HCT116 (cell line): ENCODE data around the gene IFNLR1. TPM values are rescaled to one million over a fixed set of nuclear protein-coding genes. Genes with fewer than 3 reads are reported as not detected.

ENCODE experiments used
- ATAC-seq: fragments of 200-7000 bp; cut with Tn5 transposase; 2 replicates; pipeline ENCODE4 v1.9.1; 2020; ENCODE audit warnings: mild to moderate bottlenecking, moderate library complexity
- BruUV-seq: library from RNA; stranded (reverse); fragments of 400-500 nt; replicated peaks from 2 replicates; lab custom pipeline; 2021; lab: Mats Ljungman, UMichigan
- CTCF ChIA-PET: fragments of 300-600 bp; sonication (Branson Sonifier 250); formaldehyde crosslinking; loops from one replicate; lab custom pipeline; 2021; ENCODE audit warnings: antibody characterized with exemption; lab: Charles Lee
- POLR2A ChIA-PET: fragments of 300-600, 350-600 bp; sonication (Branson Sonifier 250); formaldehyde crosslinking; loops from one replicate; lab custom pipeline; 2021; ENCODE audit warnings: antibody characterized with exemption; lab: Charles Lee
- RAD21 ChIA-PET, 2 experiments: fragments of 300-600 bp; sonication (Branson Sonifier 250); formaldehyde crosslinking; loops; one replicate each; lab custom pipeline; 2023; ENCODE audit warnings: low total read pairs in 2 of 2; ENCODE audit not compliant: uncharacterized antibody in 2 of 2, unreplicated experiment in 2 of 2, low non-redundant PET in 1 of 2; lab: Charles Lee
- DNase-seq: peaks from one replicate; pipeline ENCODE4 v3.0.0-alpha.2; 2010; ENCODE audit warnings: low read depth, low spot score
- H2AFZ ChIP-seq: fragments of 200-600 bp; shearing (Covaris generic), sonication (generic); 2 replicates; pipeline ENCODE4 v1.6.1; 2017; ENCODE audit warnings: low read depth, mixed run types, mixed read lengths, antibody characterized with exemption, low read length; ENCODE audit not compliant: poor library complexity, severe bottlenecking
- H3K27ac ChIP-seq: 2 replicates; pipeline ENCODE4 v1.5.1; 2012; ENCODE audit warnings: low read depth, low read length
- H3K27me3 ChIP-seq: fragments of 200-600 bp; sonication (generic); 2 replicates; pipeline ENCODE4 v1.6.1; 2016; ENCODE audit warnings: mixed run types, low read length, mixed read lengths; ENCODE audit not compliant: insufficient read depth
- H3K36me3 ChIP-seq, 2 experiments: fragments of 200-500 bp in 1 of 2; fragments of 200-600 bp in 1 of 2; sonication (Bioruptor generic) in 1 of 2; sonication (generic) in 1 of 2; 2 replicates each; pipeline versions ENCODE4 v1.5.1 to v1.6.1; 2014 to 2016; ENCODE audit warnings: low read length in 2 of 2, inconsistent platforms in 1 of 2, mixed read lengths in 1 of 2, mixed run types in 1 of 2; ENCODE audit not compliant: insufficient read depth in 2 of 2, control insufficient read depth in 1 of 2
- H3K4me1 ChIP-seq, 2 experiments: fragments of 200-600 bp in 1 of 2; sonication (generic) in 1 of 2; 2 replicates each; pipeline versions ENCODE4 v1.5.1 to v1.6.1; 2012 to 2017; ENCODE audit warnings: low read length in 2 of 2, inconsistent platforms in 1 of 2, mild to moderate bottlenecking in 1 of 2, mixed read lengths in 1 of 2, mixed run types in 1 of 2, moderate library complexity in 1 of 2; ENCODE audit not compliant: insufficient read depth in 2 of 2, control insufficient read depth in 1 of 2
- H3K4me2 ChIP-seq: fragments of 200-600 bp; sonication (generic); 2 replicates; pipeline ENCODE4 v1.6.1; 2017; ENCODE audit warnings: mixed run types, low read length, mixed read lengths
- H3K4me3 ChIP-seq, 2 experiments: fragments of 200-600 bp in 1 of 2; sonication (generic) in 1 of 2; replicated peaks in 1 of 2; 2 replicates each; pipeline ENCODE4 v1.5.1; 2011 to 2016; ENCODE audit warnings: low read length in 2 of 2, control low read depth in 1 of 2, low read depth in 1 of 2, mild to moderate bottlenecking in 1 of 2, mixed read lengths in 1 of 2, mixed run types in 1 of 2
- H3K79me2 ChIP-seq: fragments of 200-600 bp; sonication (generic); 2 replicates; pipeline ENCODE4 v1.6.1; 2017; ENCODE audit warnings: mild to moderate bottlenecking, mixed run types, low read length, moderate library complexity, mixed read lengths; ENCODE audit not compliant: insufficient read depth
- H3K9ac ChIP-seq: fragments of 200-600 bp; sonication (generic); 2 replicates; pipeline ENCODE4 v1.6.1; 2016; ENCODE audit warnings: low read length, mixed read lengths
- H3K9me2 ChIP-seq: fragments of 200-600 bp; sonication (generic), shearing (Covaris generic); 2 replicates; pipeline ENCODE4 v1.6.1; 2017; ENCODE audit warnings: mixed run types, mild to moderate bottlenecking, moderate library complexity; ENCODE audit not compliant: insufficient read depth
- H3K9me3 ChIP-seq, 2 experiments: fragments of 200-500 bp in 1 of 2; fragments of 200-600 bp in 1 of 2; sonication (Bioruptor generic) in 1 of 2; sonication (generic) in 1 of 2; 2 replicates each; pipeline ENCODE4 v1.6.1; 2014 to 2017; ENCODE audit warnings: low read length in 2 of 2, mixed read lengths in 2 of 2, inconsistent platforms in 1 of 2, low read depth in 1 of 2, mild to moderate bottlenecking in 1 of 2, mixed run types in 1 of 2, moderate library complexity in 1 of 2; ENCODE audit not compliant: control insufficient read depth in 1 of 2, insufficient read depth in 1 of 2
- H4K20me1 ChIP-seq: fragments of 200-600 bp; sonication (generic), shearing (Covaris generic); 2 replicates; pipeline ENCODE4 v1.6.1; 2017; ENCODE audit warnings: mixed run types, mild to moderate bottlenecking, moderate library complexity; ENCODE audit not compliant: insufficient read depth
- ATF3 ChIP-seq: IDR thresholded peaks from 2 replicates; pipeline ENCODE4 v1.6.1; 2012
- CBX3 ChIP-seq: IDR thresholded peaks from 2 replicates; pipeline ENCODE4 v1.6.1; 2012; ENCODE audit warnings: low read depth
- EZH2 ChIP-seq: fragments of 200-600 bp; sonication (generic); IDR thresholded peaks from 2 replicates; pipeline ENCODE4 v1.6.1; 2017; ENCODE audit warnings: antibody characterized with exemption, mixed run types
- FOSL1 ChIP-seq: IDR thresholded peaks from 2 replicates; pipeline ENCODE4 v1.6.1; 2012; ENCODE audit warnings: low read depth
- JUND ChIP-seq: IDR thresholded peaks from 2 replicates; pipeline ENCODE4 v1.6.1; 2012
- POLR2A ChIP-seq: IDR thresholded peaks from 2 replicates; pipeline ENCODE4 v1.7.0; 2011; ENCODE audit warnings: borderline replicate concordance; ENCODE audit not compliant: insufficient read depth, insufficient read length; ENCODE audit errors: extremely low read depth
- POLR2AphosphoS5 ChIP-seq: IDR thresholded peaks from 2 replicates; pipeline ENCODE4 v1.6.1; 2011; ENCODE audit warnings: mild to moderate bottlenecking, low read depth, low read length, moderate library complexity
- RAD21 ChIP-seq: IDR thresholded peaks from 2 replicates; pipeline ENCODE4 v1.6.1; 2012; ENCODE audit warnings: low read depth, mild to moderate bottlenecking
- REST ChIP-seq: IDR thresholded peaks from 2 replicates; pipeline ENCODE4 v1.6.1; 2012; ENCODE audit warnings: low read depth
- SRF ChIP-seq: IDR thresholded peaks from 2 replicates; pipeline ENCODE4 v1.6.1; 2012; ENCODE audit warnings: low read depth
- TCF7L2 ChIP-seq: IDR thresholded peaks from 2 replicates; pipeline ENCODE4 v1.7.0; 2011; ENCODE audit warnings: borderline replicate concordance, inconsistent platforms; ENCODE audit not compliant: insufficient read depth, insufficient read length; ENCODE audit errors: extremely low read depth
- YY1 ChIP-seq: IDR thresholded peaks from 2 replicates; pipeline ENCODE4 v1.6.1; 2011; ENCODE audit warnings: low read length, low read depth, moderate library complexity, mild to moderate bottlenecking; ENCODE audit not compliant: insufficient replicate concordance; ENCODE audit errors: extremely low read depth
- ZBTB33 ChIP-seq: IDR thresholded peaks from 2 replicates; pipeline ENCODE4 v1.6.1; 2011; ENCODE audit warnings: mild to moderate bottlenecking, low read length, moderate library complexity; ENCODE audit not compliant: insufficient replicate concordance; ENCODE audit errors: extremely low read depth
- ZNF274 ChIP-seq: fragments of 200-500 bp; sonication (Bioruptor generic); IDR thresholded peaks from 2 replicates; pipeline ENCODE4 v1.6.1; 2014; ENCODE audit warnings: mild to moderate bottlenecking, low read depth, low read length, inconsistent platforms
- intact Hi-C: fragments of 100-400 bp; cut with micrococcal nuclease; formaldehyde crosslinking; loops from 2 replicates; pipeline ENCODE4 v1.10.0; 2022
- total RNA-seq: library from RNA; stranded (reverse); gene quantifications from one replicate; pipeline ENCODE4 v1.2.1, GENCODE V29; 2021; ENCODE audit not compliant: unreplicated experiment
- TF ChIP-seq, protein P1 (sequence below): IDR thresholded peaks from 2 replicates; pipeline ENCODE4 v1.6.1; 2012
- TF ChIP-seq, protein P2 (sequence below), 3 experiments: fragments of 200-600 bp in 1 of 3; sonication (generic) in 1 of 3; IDR thresholded peaks in 2 of 3; conservative IDR thresholded peaks in 1 of 3; 2 replicates each; pipeline ENCODE4 v1.5.1; 2012 to 2017; ENCODE audit warnings: low read depth in 2 of 3, low read length in 2 of 3, antibody characterized with exemption in 1 of 3, borderline replicate concordance in 1 of 3, control low read depth in 1 of 3, mild to moderate bottlenecking in 1 of 3, mixed read lengths in 1 of 3, mixed run types in 1 of 3, moderate library complexity in 1 of 3; ENCODE audit not compliant: insufficient read depth in 1 of 3

IFNLR1 gene
- total RNA-seq, 1 experiment from 2014 or later: 7.6 TPM

DNA sequence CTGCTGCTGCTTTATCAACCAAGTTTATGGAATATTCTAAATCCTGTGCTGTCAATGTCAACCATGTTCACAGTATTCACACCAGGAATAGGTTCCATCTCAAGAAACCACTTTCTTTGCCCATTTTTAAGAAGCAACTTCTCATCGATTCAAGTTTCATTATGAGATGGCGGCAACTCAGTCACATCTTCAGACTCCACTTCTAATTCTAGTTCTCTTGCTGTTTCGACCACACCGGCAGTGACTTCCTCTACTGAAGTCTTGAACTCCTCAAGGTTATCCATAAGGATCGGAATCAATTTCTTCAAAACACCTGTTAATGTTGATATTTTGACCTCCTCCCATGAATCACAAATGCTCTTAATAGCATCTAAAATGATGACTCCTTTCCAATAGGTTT, 39.7 kb upstream of the IFNLR1 start:
- Histone ChIP-seq H3K4me1 (no peaks in the 10 kb centered on the region), H2AFZ (no peak overlapping the region), H3K9ac (no peak overlapping the region), H3K9me2 (no peaks in the 10 kb centered on the region), H3K4me3 (no peak overlapping the region), H3K9me3 (no peaks in the 10 kb centered on the region), H3K27ac (no peak overlapping the region), H3K27me3 (no peaks in the 10 kb centered on the region), H3K79me2 (no peaks in the 10 kb centered on the region), H4K20me1 (no peaks in the 10 kb centered on the region), H3K4me2 (no peak overlapping the region), H3K36me3 (no peaks in the 10 kb centered on the region)
- no peak for ATAC-seq
- no TSS peak for BruUV-seq
- ChIA-PET RAD21 (no interaction called here), POLR2A (no interaction called here), CTCF (no interaction called here)
- intact Hi-C loops: no loop called here
- TF ChIP-seq, protein P1, sequence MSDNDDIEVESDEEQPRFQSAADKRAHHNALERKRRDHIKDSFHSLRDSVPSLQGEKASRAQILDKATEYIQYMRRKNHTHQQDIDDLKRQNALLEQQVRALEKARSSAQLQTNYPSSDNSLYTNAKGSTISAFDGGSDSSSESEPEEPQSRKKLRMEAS: no peak
- TF ChIP-seq ATF3 (no peak), POLR2AphosphoS5 (no peak), EZH2 (no peak), ZBTB33 (no peak), JUND (no peak), ZNF274 (no peak), SRF (no peak), POLR2A (no peak), RAD21 (no peak), FOSL1 (no peak), CBX3 (no peak), YY1 (no peak), TCF7L2 (no peak), REST (no peak)
- TF ChIP-seq, protein P2, sequence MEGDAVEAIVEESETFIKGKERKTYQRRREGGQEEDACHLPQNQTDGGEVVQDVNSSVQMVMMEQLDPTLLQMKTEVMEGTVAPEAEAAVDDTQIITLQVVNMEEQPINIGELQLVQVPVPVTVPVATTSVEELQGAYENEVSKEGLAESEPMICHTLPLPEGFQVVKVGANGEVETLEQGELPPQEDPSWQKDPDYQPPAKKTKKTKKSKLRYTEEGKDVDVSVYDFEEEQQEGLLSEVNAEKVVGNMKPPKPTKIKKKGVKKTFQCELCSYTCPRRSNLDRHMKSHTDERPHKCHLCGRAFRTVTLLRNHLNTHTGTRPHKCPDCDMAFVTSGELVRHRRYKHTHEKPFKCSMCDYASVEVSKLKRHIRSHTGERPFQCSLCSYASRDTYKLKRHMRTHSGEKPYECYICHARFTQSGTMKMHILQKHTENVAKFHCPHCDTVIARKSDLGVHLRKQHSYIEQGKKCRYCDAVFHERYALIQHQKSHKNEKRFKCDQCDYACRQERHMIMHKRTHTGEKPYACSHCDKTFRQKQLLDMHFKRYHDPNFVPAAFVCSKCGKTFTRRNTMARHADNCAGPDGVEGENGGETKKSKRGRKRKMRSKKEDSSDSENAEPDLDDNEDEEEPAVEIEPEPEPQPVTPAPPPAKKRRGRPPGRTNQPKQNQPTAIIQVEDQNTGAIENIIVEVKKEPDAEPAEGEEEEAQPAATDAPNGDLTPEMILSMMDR (IDR thresholded peaks at IDR 0.05 in 2 of 3, conservative IDR thresholded peaks at IDR 0.05 in 1 of 3; ENCODE audit: borderline replicate concordance in 1 of 3, insufficient read depth in 1 of 3, low read depth in 2 of 3, low read length in 2 of 3): no peak
- DNase-seq: no peak
